UCSD-AML1 (cell line): ENCODE measurements around the gene FRMPD1.

Experiments used
- DNase-seq: peaks from one replicate; lab custom pipeline; 2025; ENCODE audit not compliant: unreplicated experiment; lab: John Stamatoyannopoulos, UW

The FRMPD1 gene

GRCh38 chr9:37776328-37776727 is 125.6 kb downstream of the FRMPD1 start:
- DNase-seq, result no peak

DNA sequence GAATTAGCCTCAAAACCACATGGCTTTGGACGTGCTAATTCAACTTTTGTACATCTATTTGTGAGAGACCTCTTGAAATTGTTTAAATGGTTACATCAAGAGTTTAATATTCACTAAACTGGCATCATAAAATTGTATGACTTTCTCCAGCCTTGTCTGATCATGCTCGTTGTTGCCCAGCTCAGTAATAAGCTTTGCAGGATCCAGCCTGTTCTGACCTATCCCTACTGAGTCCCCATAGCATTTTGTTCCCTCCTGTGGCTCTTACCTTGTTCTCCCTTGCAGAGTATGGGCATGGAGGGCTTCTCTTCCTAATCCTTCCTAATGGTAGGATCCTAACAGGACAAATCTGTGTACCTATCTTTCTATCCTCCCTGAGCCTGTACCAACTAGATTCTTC is 127.8 kb downstream of the FRMPD1 start:
- no peak for DNase-seq

DNA sequence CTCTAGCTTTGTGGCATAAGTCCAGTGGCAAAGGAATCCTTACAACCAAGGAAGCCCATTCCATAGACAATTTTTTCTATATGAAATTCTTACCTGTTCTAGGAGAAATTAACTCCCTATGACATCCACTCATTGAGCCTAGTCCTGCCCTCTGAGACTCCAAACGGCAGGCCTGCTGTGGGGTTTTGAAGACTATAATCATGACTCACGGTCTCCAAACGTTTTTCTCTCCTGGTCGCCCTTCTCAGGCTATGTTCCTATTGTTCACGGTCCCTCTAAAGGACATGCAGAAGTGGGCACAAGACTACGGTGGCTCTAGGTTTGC is 133.5 kb downstream of the FRMPD1 start:
- DNase-seq, result no peak

GRCh38 chr9:37784616-37785483 is 134.1 kb downstream of the FRMPD1 start, which contains the start of gene EXOSC3:
Gene EXOSC3, minus strand, starts transcription at chr9:37785064. Its CDS starts 20 bp downstream, at chr9:37785044.
- DNase-seq, result peak; percentile 92

DNA sequence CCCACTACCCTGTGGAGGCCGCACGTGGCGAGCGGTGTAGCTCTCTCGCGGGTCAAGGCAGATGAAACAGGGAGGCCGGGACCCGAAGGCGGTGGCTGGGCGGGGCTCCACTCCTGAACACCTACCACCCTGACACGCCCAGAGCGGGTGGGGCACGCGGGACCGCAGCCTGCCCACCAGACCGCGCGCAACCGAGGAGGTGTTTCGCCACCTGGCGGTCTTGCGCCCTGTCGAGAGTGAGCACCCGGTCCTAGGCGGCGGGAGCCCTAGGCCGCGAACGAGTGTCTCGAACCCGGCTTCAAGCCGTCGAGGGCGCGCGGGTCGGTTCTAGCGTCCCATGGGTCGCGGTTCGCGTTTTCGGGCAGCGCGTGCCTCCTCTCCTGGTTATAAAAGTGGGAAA is 136.3 kb downstream of the FRMPD1 start:
- no peak for DNase-seq

DNA sequence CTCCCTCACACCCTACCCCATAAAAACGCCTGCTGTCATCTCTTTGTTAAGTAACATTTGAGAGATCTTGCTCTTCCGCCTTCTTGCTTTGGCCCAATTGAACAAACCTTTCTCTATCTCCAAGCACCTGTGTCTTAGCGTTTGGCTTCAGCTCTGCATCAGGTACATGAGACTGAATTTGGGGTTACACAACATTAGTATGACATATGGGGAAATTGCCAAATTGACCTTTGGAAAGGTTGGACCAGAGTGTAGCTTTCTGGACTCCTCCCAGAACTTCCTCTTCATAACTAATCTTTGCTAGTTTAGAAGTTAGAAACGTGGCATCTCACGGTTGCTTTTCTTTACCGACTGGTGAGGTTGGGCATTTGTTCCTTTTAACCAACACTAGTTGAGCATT is 137.6 kb downstream of the FRMPD1 start:
- no peak for DNase-seq

DNA sequence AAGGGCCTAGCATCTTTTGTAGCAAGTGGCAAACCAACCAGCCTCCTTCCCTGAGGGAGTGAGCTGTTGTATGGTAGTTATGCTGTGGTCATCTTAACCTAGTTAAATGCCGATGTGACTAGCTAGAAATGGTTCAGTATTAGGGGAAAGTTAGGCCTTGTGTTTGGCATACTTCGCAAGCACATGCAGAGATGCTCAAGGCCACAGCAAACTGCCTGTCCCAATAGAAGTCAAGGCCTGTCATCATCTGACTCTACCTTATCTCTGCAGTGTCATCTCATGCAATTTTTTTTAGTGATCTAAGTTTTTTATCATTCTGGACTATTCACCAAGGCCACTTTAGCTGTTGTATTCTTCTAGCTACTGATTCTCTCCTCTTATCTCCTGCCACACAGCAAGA is 139.3 kb downstream of the FRMPD1 start:
- DNase-seq, result no peak

- DNase-seq, result no peak
Measured at GRCh38 chr9:37792122-37792521, 141.4 kb downstream of the FRMPD1 start.

DNA sequence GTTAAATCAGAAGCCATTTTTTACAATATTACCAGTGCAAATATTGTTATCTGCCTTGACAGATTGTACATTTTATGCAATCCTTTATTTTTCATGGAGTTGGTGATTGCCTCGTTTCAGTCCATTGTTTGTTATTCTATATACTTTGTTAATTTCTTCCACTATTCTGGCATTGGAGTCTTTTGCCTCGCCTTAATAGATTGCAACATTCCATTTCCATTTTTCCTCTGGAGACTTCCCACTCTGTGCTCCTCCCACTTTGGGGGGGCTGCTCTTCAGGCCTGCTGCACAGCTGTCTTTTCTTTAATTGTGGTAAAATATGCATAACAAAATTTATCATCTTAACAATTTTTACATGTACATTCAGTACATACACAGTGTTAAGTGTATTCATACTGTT is 145.5 kb downstream of the FRMPD1 start:
- DNase-seq, result no peak
